Tibial artery (tissue), 4 donors: ENCODE measurements around the gene PLAC9.

Source experiments
- DNase-seq, 2 donors: peaks; one replicate each; pipeline ENCODE4 v3.0.0-alpha.2; 2019
- H3K27ac ChIP-seq, 2 donors: fragments of 200-600 bp; sonication (generic) in 1 of 2; 1 replicate in 1 of 2; 2 replicates in 1 of 2; pipeline ENCODE4 v1.5.1; 2018 to 2019; ENCODE audit warnings: mild to moderate bottlenecking in 1 of 2
- H3K27me3 ChIP-seq, 2 donors: fragments of 200-600 bp; sonication (generic) in 1 of 2; one replicate each; pipeline versions ENCODE4 v1.5.1 to v1.6.0; 2016 to 2019
- H3K36me3 ChIP-seq, 3 donors: fragments of 200-600 bp; sonication (generic) in 2 of 3; one replicate each; pipeline ENCODE4 v1.5.1; 2016 to 2019; ENCODE audit warnings: mild to moderate bottlenecking in 2 of 3
- H3K4me1 ChIP-seq, 4 donors: fragments of 200-600 bp; sonication (generic) in 2 of 4; 1 replicate in 3 of 4; 2 replicates in 1 of 4; pipeline ENCODE4 v1.5.1; 2016 to 2019
- H3K4me3 ChIP-seq, 2 donors: fragments of 200-600 bp; sonication (generic) in 1 of 2; 1 replicate in 1 of 2; 2 replicates in 1 of 2; pipeline ENCODE4 v1.5.1; 2018 to 2019; ENCODE audit warnings: mild to moderate bottlenecking in 2 of 2
- H3K9me3 ChIP-seq, 3 donors: fragments of 200-600 bp; sonication (generic) in 1 of 3; one replicate each; pipeline ENCODE4 v1.5.1; 2016 to 2019
- intact Hi-C: fragments of 100-400 bp; cut with DNase I; formaldehyde crosslinking; loops from one replicate; pipeline ENCODE4 v1.15.0; 2023; ENCODE audit warnings: low total_unique reads
- TF ChIP-seq, protein P1 (sequence below), 2 experiments: fragments of 200-600 bp in 1 of 2; fragments of 450-650 bp in 1 of 2; IDR thresholded peaks; one replicate each; pipeline ENCODE4 v1.5.1; 2017 to 2019; ENCODE audit warnings: antibody characterized with exemption in 2 of 2, mild to moderate bottlenecking in 1 of 2, moderate library complexity in 1 of 2

PLAC9 gene

DNA sequence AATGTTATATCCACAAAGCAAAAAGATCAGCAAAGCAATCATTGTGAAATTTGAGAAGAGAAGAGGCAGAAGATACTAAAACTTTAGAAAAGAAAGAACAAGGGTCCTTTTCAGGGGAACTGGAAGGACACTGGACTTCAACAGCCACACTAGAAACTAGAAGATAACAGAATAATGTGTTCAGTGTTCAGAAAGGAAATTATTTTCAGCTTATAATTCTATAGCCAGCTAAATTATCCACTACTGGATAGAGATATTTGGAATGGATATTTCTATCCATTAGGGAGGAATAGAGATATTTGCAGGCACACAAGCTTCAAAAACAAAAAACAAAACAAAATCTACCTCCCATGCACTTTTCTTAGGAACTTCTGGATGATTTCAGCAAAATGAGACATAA, 60.0 kb downstream of the PLAC9 start:
- TF ChIP-seq, protein P1, sequence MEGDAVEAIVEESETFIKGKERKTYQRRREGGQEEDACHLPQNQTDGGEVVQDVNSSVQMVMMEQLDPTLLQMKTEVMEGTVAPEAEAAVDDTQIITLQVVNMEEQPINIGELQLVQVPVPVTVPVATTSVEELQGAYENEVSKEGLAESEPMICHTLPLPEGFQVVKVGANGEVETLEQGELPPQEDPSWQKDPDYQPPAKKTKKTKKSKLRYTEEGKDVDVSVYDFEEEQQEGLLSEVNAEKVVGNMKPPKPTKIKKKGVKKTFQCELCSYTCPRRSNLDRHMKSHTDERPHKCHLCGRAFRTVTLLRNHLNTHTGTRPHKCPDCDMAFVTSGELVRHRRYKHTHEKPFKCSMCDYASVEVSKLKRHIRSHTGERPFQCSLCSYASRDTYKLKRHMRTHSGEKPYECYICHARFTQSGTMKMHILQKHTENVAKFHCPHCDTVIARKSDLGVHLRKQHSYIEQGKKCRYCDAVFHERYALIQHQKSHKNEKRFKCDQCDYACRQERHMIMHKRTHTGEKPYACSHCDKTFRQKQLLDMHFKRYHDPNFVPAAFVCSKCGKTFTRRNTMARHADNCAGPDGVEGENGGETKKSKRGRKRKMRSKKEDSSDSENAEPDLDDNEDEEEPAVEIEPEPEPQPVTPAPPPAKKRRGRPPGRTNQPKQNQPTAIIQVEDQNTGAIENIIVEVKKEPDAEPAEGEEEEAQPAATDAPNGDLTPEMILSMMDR (IDR thresholded peaks at IDR 0.05) = no peak
- H3K4me3 ChIP-seq = no peak overlapping the region
- intact Hi-C loops = no loop called here
- H3K9me3 ChIP-seq = no peaks in the 10 kb centered on the region
- H3K27me3 ChIP-seq = no peaks in the 10 kb centered on the region
- H3K4me1 ChIP-seq = peaks cover 0 to 79% (median 54%) of the 10 kb centered on the region in 4 donors
- H3K36me3 ChIP-seq = no peaks in the 10 kb centered on the region
- no peak overlapping the region for H3K27ac ChIP-seq
- no peak for DNase-seq

DNA sequence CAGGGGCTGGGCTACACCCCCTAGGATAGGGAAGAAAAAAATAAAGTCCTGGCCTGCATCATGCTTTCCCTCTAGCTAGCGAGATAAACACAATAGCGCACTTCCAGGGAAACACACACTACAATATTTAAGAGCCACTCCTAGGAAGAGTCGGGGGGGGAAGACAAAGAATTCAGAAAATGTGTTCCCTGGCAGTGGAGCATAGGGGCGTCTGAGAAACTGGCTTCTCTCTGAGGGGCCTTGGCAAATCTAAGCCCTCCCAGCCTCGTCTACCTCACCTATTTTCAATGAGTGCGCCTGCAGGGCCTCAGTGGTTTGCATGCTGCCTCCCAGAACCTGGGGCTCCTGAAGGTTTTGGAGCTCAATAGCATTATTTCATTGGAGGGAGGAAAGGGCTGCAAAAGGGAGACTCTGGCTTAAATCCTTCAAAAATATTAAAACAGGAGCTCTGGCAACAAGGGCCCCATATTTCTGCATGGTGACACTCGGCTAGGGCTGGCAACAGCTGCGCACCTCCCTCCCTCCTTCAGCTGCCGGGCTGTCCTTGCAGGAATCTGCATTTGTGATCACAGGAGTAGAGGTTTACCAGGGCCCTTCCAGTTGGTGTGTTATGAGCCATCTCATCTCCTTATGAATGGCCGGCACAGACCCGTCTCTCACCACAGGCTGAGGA, 62.0 kb downstream of the PLAC9 start:
- Histone ChIP-seq H3K4me1 (peaks cover 0 to 80% (median 62%) of the 10 kb centered on the region in 4 donors), H3K27me3 (no peaks in the 10 kb centered on the region), H3K36me3 (no peaks in the 10 kb centered on the region), H3K4me3 (no peak overlapping the region), H3K27ac (peak overlapping the region in 1 of 2 donors; percentile 23), H3K9me3 (no peaks in the 10 kb centered on the region)
- intact Hi-C loops = no loop called here
- TF ChIP-seq, protein P1 (IDR thresholded peaks at IDR 0.05) = no peak
- no peak for DNase-seq
